ENCODE data around the gene VWDE.

DNA sequence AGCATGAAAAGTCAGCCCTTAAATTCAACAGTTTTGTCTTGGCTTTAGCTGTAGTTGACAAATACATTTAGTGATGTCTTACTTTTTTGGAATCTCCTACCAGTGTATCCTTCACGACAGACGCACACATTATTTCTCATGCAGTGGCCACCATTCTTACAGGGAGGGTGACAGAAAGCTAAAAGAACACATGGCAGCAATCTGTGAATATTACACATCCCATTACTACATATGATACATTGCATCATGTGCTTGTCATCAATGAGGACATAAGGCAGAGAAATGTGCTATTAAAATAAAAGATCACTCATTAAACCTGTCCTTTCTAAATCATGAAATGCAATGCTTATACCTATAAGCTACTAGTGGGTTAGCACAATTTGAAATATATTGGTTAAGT, 66.6 kb downstream of the VWDE start:
- TF ChIP-seq POLR2A (IDR thresholded peaks at IDR 0.05) (no peak), POLR2AphosphoS5 (IDR thresholded peaks at IDR 0.05) (no peak)
- TF ChIP-seq, protein P1, sequence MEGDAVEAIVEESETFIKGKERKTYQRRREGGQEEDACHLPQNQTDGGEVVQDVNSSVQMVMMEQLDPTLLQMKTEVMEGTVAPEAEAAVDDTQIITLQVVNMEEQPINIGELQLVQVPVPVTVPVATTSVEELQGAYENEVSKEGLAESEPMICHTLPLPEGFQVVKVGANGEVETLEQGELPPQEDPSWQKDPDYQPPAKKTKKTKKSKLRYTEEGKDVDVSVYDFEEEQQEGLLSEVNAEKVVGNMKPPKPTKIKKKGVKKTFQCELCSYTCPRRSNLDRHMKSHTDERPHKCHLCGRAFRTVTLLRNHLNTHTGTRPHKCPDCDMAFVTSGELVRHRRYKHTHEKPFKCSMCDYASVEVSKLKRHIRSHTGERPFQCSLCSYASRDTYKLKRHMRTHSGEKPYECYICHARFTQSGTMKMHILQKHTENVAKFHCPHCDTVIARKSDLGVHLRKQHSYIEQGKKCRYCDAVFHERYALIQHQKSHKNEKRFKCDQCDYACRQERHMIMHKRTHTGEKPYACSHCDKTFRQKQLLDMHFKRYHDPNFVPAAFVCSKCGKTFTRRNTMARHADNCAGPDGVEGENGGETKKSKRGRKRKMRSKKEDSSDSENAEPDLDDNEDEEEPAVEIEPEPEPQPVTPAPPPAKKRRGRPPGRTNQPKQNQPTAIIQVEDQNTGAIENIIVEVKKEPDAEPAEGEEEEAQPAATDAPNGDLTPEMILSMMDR (IDR thresholded peaks at IDR 0.05): no peak

Measured in stomach (tissue), 4 donors.